Inflammatory macrophage treated with lipopolysaccharide for 1 hour (primary cell): Measurements from ENCODE around the gene ST7L.

ENCODE experiments used
- DNase-seq, 2 donors: peaks; one replicate each; pipeline ENCODE4 v3.0.0-alpha.2; 2020 to 2022

ST7L gene

GRCh38 chr1:112478314-112478713 lies 140.6 kb downstream of the ST7L start:
- no peak for DNase-seq

- no peak for DNase-seq
Measured at GRCh38 chr1:112477550-112477949, 141.4 kb downstream of the ST7L start.
